Dendritic cell treated with granulocyte-macrophage colony-stimulating factor and Interleukin-4, amounts not matched to agents 40 ng/mL and 50 ng/mL, for 4 days (primary cell): ENCODE measurements around the gene ORM1.

Experiments
- H3K27ac Mint-ChIP-seq: one replicate; pipeline ENCODE4 v1.8.0; 2022; ENCODE audit warnings: mild to moderate bottlenecking, mixed read lengths
- H3K27me3 Mint-ChIP-seq: one replicate; pipeline ENCODE4 v1.8.0; 2022; ENCODE audit warnings: mild to moderate bottlenecking, mixed read lengths
- H3K36me3 Mint-ChIP-seq: one replicate; pipeline ENCODE4 v1.8.0; 2022; ENCODE audit warnings: low read depth, mixed read lengths
- H3K4me1 Mint-ChIP-seq: one replicate; pipeline ENCODE4 v1.8.0; 2022; ENCODE audit warnings: low read depth, mixed read lengths
- H3K4me3 Mint-ChIP-seq: one replicate; pipeline ENCODE4 v1.8.0; 2022; ENCODE audit warnings: mild to moderate bottlenecking, moderate library complexity, mixed read lengths
- H3K9me3 Mint-ChIP-seq: one replicate; pipeline ENCODE4 v1.8.0; 2022; ENCODE audit warnings: mixed read lengths
- intact Hi-C: fragments of 100-400 bp; cut with micrococcal nuclease; formaldehyde crosslinking; loops from one replicate; pipeline ENCODE4 v1.15.0; 2022

The ORM1 gene

GRCh38 chr9:114371973-114372917 is 49.3 kb downstream of the ORM1 start:
- intact Hi-C loops = loop anchor here (1.0 kb wide), 1 partner anchor 25 kb away; no protein-coding TSS in a partner anchor
- Mint-ChIP-seq H3K27me3 (no peaks in the 10 kb centered on the region), H3K4me3 (no peak overlapping the region), H3K4me1 (peaks cover 83% of the 10 kb centered on the region), H3K27ac (peak overlapping the region; percentile 37), H3K36me3 (peaks cover 96% of the 10 kb centered on the region), H3K9me3 (no peaks in the 10 kb centered on the region)

- peaks cover 96% of the 10 kb centered on the region for H3K36me3 Mint-ChIP-seq
- H3K27me3 Mint-ChIP-seq = no peaks in the 10 kb centered on the region
- no peaks in the 10 kb centered on the region for H3K9me3 Mint-ChIP-seq
- H3K4me1 Mint-ChIP-seq = peaks cover 82% of the 10 kb centered on the region
- intact Hi-C loops = loop anchor here (1.0 kb wide), 2 partner anchors 12 to 24 kb away; no protein-coding TSS in a partner anchor
- H3K4me3 Mint-ChIP-seq = peak overlapping the region; percentile 18
- peak overlapping the region; percentile 37 for H3K27ac Mint-ChIP-seq
Measured at GRCh38 chr9:114372921-114373448, 50.1 kb downstream of the ORM1 start.

- Mint-ChIP-seq H3K36me3 (peaks cover 99% of the 10 kb centered on the region), H3K4me3 (no peak overlapping the region), H3K27ac (peak overlapping the region; percentile 37)
Measured at GRCh38 chr9:114373960-114374730, 51.2 kb downstream of the ORM1 start.

GRCh38 chr9:114374936-114375335 is 52.0 kb downstream of the ORM1 start:
- Mint-ChIP-seq H3K27ac (peak overlapping the region; percentile 37), H3K4me3 (no peak overlapping the region), H3K4me1 (peaks cover 88% of the 10 kb centered on the region), H3K36me3 (peaks cover 99% of the 10 kb centered on the region), H3K9me3 (no peaks in the 10 kb centered on the region), H3K27me3 (no peaks in the 10 kb centered on the region)
- intact Hi-C loops = no loop called here

More at GRCh38 chr9:114373960-114374730, 51.2 kb downstream of the ORM1 start:
- H3K9me3 Mint-ChIP-seq = no peaks in the 10 kb centered on the region
- H3K4me1 Mint-ChIP-seq = peaks cover 87% of the 10 kb centered on the region
- intact Hi-C loops = loop anchor here (1.0 kb wide), 1 partner anchor 11 kb away; no protein-coding TSS in a partner anchor
- H3K27me3 Mint-ChIP-seq = no peaks in the 10 kb centered on the region

GRCh38 chr9:114375386-114376175 is 52.7 kb downstream of the ORM1 start:
- Mint-ChIP-seq H3K9me3 (no peaks in the 10 kb centered on the region), H3K27me3 (no peaks in the 10 kb centered on the region), H3K4me1 (peaks cover 90% of the 10 kb centered on the region), H3K27ac (peak overlapping the region; percentile 37), H3K4me3 (no peak overlapping the region), H3K36me3 (peaks cover 99% of the 10 kb centered on the region)
- intact Hi-C loops = no loop called here
